DMS79 (cell line): Measurements from ENCODE around the gene CATSPERE.
"Not testable (repeated sequence)": the region's sequence is repeated elsewhere in the genome, so short reads cannot be mapped to it uniquely, and the experiment has no call there.

ENCODE experiments used
- DNase-seq: peaks from one replicate; lab custom pipeline; 2025; lab: John Stamatoyannopoulos, UW

CATSPERE gene

GRCh38 chr1:244636488-244637259 lies 175.6 kb downstream of the CATSPERE start:
- no peak for DNase-seq

DNA sequence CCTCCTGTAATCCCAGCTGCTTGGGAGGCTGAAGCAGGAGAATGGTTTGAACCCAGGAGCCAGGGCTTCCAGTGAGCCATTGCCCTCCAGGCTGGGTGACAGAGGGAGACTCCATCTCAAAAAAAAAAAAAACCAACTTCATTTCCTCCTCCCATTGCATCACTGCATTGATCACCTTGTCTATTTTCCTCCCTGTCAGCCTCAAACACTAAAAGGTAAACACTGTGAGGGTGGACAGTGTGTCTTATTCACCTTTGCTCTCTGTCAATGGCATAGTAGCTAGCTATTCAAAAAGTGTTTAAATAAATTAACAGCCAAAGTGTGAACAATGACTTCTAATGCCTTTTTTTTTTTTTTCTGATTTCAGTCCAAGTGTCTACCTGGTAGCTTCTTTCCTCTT lies 178.5 kb downstream of the CATSPERE start:
- DNase-seq, result no peak

DNA sequence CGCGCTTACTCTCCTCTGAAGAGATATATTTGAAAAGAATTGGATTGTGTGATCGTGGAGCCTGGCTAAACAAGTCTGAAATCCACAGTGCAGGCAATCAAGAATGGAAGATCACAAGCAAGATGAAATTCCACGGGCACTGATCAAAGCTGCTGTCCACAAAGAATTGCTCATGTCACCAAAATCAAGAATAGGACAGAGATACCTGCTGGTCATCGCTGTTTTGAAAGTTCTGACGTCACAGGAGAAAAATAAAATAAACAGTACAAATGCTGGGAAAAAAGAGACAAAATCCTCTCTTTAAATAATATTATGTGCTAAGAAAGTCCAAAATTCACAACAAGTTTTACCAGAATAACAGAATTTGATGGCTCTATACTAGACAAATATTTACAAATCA lies 179.8 kb downstream of the CATSPERE start:
- DNase-seq, result no peak

DNA sequence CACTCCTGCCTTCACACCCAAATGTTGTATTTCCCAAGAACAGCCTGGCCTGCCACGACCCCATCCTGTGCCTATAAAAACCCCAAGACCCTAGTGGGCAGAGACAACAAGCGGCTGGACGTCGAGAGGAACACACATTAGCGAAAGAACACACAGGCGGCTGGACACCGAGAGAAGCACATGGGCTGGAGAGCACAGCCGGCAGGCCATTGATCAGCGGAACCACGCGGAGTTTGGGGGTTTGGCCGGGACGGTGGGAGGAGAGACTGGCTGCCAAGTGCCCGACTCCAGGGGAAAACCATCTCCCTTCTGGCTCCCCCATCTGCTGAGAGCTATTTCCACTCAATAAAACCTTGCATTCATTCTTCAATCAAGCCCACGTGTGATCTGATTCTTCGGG lies 181.5 kb downstream of the CATSPERE start:
- DNase-seq, result no peak

- DNase-seq, result no peak
These were observed 181.9 kb downstream of the CATSPERE start for GRCh38 chr1:244642988-244643387.

DNA sequence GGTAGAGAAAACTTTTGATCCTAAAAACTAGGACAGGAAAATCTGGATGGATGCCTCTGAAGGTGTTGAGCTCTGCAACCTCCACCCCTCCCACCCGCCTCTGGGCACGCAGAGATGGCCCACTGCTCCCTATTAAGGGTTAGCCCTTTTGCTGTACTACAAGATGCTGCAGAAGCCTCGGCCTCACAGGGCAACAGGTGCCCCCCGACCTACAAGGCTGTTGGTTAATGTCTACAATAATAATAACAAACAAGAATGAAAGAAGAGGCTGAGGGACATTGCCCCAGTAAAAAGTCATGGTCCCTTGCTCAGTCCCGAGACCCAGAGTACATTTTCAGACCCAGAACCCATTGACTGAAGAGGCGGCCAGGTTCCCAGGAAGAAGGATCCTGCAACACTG lies 184.3 kb downstream of the CATSPERE start:
- no peak for DNase-seq

GRCh38 chr1:244645890-244646289 lies 184.8 kb downstream of the CATSPERE start:
- DNase-seq, result no peak

- no peak for DNase-seq
These were observed 186.7 kb downstream of the CATSPERE start for GRCh38 chr1:244647819-244648218.

GRCh38 chr1:244651956-244652622 lies 191.0 kb downstream of the CATSPERE start:
- DNase-seq, result no peak

DNA sequence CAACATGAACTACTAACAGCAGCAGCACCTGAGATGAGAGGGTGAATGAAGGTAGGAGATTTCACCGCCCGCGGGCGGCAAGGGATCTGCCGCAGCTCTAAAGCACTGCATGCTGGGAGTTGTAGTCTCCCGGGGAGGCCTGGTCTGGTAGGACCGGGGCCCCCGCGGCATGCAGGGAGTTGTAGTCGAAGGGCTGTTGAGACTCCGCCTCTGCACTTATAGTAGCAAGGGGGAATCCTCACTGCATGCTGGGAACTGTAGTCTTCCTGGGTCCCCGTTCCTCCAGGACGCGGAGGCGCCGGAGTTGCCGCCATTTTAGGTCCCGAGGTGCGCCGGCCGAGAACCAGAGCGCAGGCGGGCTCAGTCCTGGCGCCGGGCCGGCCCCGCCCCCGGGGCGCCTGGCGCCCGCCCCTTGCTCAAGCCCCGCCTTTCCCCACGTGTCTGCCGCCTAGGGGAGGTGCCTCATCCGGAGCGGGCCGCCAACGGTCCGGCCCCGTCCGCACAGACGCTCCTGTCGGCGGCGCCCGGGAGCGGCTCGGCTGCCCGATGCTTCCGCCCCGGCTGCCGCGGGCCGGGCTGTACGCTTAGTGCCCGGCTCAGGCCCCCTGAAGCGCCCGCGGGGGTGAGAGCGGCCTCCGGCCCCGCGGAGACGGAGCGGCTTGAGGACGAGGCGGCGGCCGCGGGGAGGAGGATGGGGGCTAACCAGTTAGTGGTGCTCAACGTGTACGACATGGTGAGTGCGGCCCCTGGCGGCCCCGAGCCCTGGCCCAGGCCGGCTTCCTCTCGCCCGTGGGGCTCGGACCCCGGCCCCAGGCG lies 191.8 kb downstream of the CATSPERE start, which contains the start of gene DESI2:
Gene DESI2 (plus strand): TSS at position 504 of the 816 bp plus-strand sequence. CDS start 188 bp downstream, at position 692.
- DNase-seq, result peak; percentile 99

- no peak for DNase-seq
These were observed 192.5 kb downstream of the CATSPERE start for GRCh38 chr1:244653439-244654107.

- DNase-seq, result no peak
These were observed 193.3 kb downstream of the CATSPERE start for GRCh38 chr1:244654108-244655038.

DNA sequence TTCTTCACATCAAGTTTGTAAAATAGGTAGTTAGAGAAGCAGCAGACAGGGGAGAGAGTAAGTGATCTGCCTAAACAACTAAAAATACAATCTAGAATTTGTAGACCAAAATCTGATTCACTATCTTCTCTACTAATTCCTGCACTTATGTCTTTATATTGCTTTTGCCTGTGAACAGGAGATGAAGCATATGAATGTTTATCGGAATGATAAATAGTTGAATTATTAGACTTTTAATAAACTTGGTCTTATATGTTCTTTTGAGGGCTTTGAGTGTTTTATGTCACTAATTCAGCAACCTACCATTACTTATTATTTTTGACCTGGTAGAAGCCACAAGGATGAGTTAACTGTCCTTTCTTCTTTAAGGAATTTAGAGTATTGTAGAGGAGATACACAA lies 194.1 kb downstream of the CATSPERE start:
- no peak for DNase-seq

DNA sequence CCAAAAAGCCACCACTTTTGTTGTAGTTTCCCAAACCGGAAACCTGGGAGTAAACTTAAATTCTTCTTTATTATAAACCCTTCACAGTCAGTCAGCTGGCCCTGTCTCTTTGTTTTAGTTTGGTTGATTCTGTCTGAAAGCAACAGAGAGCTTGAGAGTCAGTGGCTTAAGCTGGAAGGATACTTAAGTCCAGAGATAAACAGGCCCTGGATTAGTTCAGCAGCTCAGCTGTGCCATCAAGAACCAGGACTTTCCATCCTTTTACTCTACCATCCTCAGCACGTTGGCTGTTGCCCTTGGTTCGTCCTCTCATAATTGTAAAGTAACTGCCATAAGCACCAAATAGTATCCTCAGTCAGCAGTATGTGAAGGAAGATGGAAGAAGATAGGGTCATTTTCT lies 196.3 kb downstream of the CATSPERE start:
- no peak for DNase-seq

DNA sequence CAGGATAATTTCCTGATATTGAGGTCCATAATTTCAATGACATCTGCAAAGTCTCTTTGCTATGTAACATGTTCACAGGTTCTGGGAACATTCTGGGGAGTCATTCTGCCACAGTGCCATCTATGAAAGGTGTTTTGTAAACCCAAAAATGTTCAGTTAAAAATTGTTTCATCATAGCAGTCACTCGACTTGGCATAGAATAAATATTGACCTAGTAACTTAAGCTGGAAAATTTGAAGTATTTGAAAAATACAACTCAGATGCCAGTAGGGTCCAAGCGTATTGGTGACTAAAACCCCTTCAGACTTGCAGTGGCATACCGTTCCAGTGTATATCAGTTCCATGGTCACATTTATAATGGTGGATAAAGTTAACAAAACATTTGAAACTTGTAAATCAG lies 198.6 kb downstream of the CATSPERE start:
- DNase-seq, result no peak

- DNase-seq, result no peak
These were observed 199.5 kb downstream of the CATSPERE start for GRCh38 chr1:244660595-244660994.

- not testable (repeated sequence) for DNase-seq
These were observed 200.7 kb downstream of the CATSPERE start for GRCh38 chr1:244661569-244662312.

DNA sequence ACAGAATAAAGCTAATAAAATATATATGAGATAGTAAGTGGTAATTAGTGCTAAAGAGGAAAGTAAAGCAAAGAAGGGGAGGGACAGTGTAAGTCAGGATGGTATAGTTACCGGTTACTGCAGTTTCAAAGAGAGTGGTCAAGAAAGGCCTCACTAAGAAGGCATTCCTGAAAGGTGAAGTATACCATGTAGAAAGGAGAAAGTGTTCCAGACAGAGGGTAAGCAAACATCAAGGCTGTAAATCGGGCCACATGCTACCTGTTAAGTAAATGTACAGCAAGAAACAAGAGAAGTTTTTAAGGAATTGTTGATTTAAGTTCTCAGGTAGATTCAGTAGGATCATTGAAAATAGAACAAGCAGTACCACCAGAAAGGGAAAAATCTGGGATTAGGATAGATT lies 201.5 kb downstream of the CATSPERE start:
- no peak for DNase-seq

GRCh38 chr1:244664353-244664752 lies 203.3 kb downstream of the CATSPERE start:
- no peak for DNase-seq

GRCh38 chr1:244665771-244666217 lies 204.7 kb downstream of the CATSPERE start:
- no peak for DNase-seq
